Measurements from ENCODE around the gene ATG13.

Gene ATG13

GRCh38 chr11:46674463-46675287, 57.3 kb downstream of the ATG13 start:
- TF ChIP-seq REST (IDR thresholded peaks at IDR 0.05; ENCODE audit: insufficient read depth in 1 of 2, low read depth in 2 of 2, low read length in 2 of 2) (no peak), FOXP2 (optimal IDR thresholded peaks at IDR 0.05; ENCODE audit: borderline replicate concordance, extremely low read depth, extremely low read length, insufficient read depth) (no peak), POLR2AphosphoS5 (IDR thresholded peaks at IDR 0.05; ENCODE audit: low read depth, low read length) (no peak), SIN3A (IDR thresholded peaks at IDR 0.05; ENCODE audit: borderline replicate concordance, insufficient read depth, low read length) (no peak), TAF1 (IDR thresholded peaks at IDR 0.05; ENCODE audit: borderline replicate concordance, insufficient read depth, low read length) (no peak)

GRCh38 chr11:46675288-46675851, 58.0 kb downstream of the ATG13 start:
- no peak for TF ChIP-seq POLR2AphosphoS5 (IDR thresholded peaks at IDR 0.05; ENCODE audit: low read depth, low read length)
- TF ChIP-seq TAF1 (IDR thresholded peaks at IDR 0.05; ENCODE audit: borderline replicate concordance, insufficient read depth, low read length), result peak; percentile 50; the same call in 1 of the 2 replicates

GRCh38 chr11:46675949-46676348, 58.6 kb downstream of the ATG13 start:
- TF ChIP-seq SIN3A (IDR thresholded peaks at IDR 0.05; ENCODE audit: borderline replicate concordance, insufficient read depth, low read length) (no peak), REST (IDR thresholded peaks at IDR 0.05; ENCODE audit: insufficient read depth in 1 of 2, low read depth in 2 of 2, low read length in 2 of 2) (no peak), TAF1 (IDR thresholded peaks at IDR 0.05; ENCODE audit: borderline replicate concordance, insufficient read depth, low read length) (no peak), POLR2AphosphoS5 (IDR thresholded peaks at IDR 0.05; ENCODE audit: low read depth, low read length) (no peak), FOXP2 (optimal IDR thresholded peaks at IDR 0.05; ENCODE audit: borderline replicate concordance, extremely low read depth, extremely low read length, insufficient read depth) (no peak)

GRCh38 chr11:46676436-46677158, 59.2 kb downstream of the ATG13 start:
- no peak for TF ChIP-seq REST (IDR thresholded peaks at IDR 0.05; ENCODE audit: insufficient read depth in 1 of 2, low read depth in 2 of 2, low read length in 2 of 2)
- TF ChIP-seq POLR2AphosphoS5 (IDR thresholded peaks at IDR 0.05; ENCODE audit: low read depth, low read length), result no peak
- no peak for TF ChIP-seq TAF1 (IDR thresholded peaks at IDR 0.05; ENCODE audit: borderline replicate concordance, insufficient read depth, low read length)
- TF ChIP-seq FOXP2 (optimal IDR thresholded peaks at IDR 0.05; ENCODE audit: borderline replicate concordance, extremely low read depth, extremely low read length, insufficient read depth), result no peak
- no peak for TF ChIP-seq SIN3A (IDR thresholded peaks at IDR 0.05; ENCODE audit: borderline replicate concordance, insufficient read depth, low read length)

GRCh38 chr11:46677169-46677568, 59.8 kb downstream of the ATG13 start:
- TF ChIP-seq POLR2AphosphoS5 (IDR thresholded peaks at IDR 0.05; ENCODE audit: low read depth, low read length) (no peak), REST (IDR thresholded peaks at IDR 0.05; ENCODE audit: insufficient read depth in 1 of 2, low read depth in 2 of 2, low read length in 2 of 2) (no peak), FOXP2 (optimal IDR thresholded peaks at IDR 0.05; ENCODE audit: borderline replicate concordance, extremely low read depth, extremely low read length, insufficient read depth) (no peak), SIN3A (IDR thresholded peaks at IDR 0.05; ENCODE audit: borderline replicate concordance, insufficient read depth, low read length) (no peak), TAF1 (IDR thresholded peaks at IDR 0.05; ENCODE audit: borderline replicate concordance, insufficient read depth, low read length) (no peak)

Measured in PFSK-1 (cell line).